Liver (tissue), 9 donors: ENCODE results near the gene DIDO1. TPM values are rescaled to one million over a fixed set of nuclear protein-coding genes. Genes with fewer than 3 reads are reported as not detected.

Experiments used
- DNase-seq: peaks from one replicate; pipeline ENCODE4 v3.0.0-alpha.2; 2017; ENCODE audit warnings: low spot score
- H3K27ac ChIP-seq, 2 donors: one replicate each; pipeline ENCODE4 v1.7.0; 2013; ENCODE audit warnings: inconsistent platforms in 2 of 2, low read length in 2 of 2, control low read depth in 1 of 2, low read depth in 1 of 2, mild to moderate bottlenecking in 1 of 2
- H3K27me3 ChIP-seq, 4 donors: one replicate each; pipeline versions ENCODE4 v1.6.1 to v1.7.0; 2013; ENCODE audit warnings: low read length in 3 of 4, inconsistent platforms in 1 of 4, mild to moderate bottlenecking in 1 of 4, moderate library complexity in 1 of 4; ENCODE audit not compliant: control insufficient read depth in 4 of 4, insufficient read depth in 4 of 4
- H3K36me3 ChIP-seq, 4 donors: one replicate each; pipeline versions ENCODE4 v1.6.1 to v1.7.0; 2013; ENCODE audit warnings: low read length in 3 of 4, mild to moderate bottlenecking in 3 of 4, low read depth in 1 of 4, moderate library complexity in 1 of 4; ENCODE audit not compliant: control insufficient read depth in 4 of 4, insufficient read depth in 3 of 4
- H3K4me1 ChIP-seq, 4 donors: one replicate each; pipeline versions ENCODE4 v1.6.1 to v1.7.0; 2013; ENCODE audit warnings: low read length in 3 of 4, mild to moderate bottlenecking in 3 of 4, moderate library complexity in 1 of 4; ENCODE audit not compliant: control insufficient read depth in 4 of 4, insufficient read depth in 4 of 4
- H3K4me3 ChIP-seq, 3 donors: one replicate each; pipeline versions ENCODE4 v1.6.1 to v1.7.0; 2013; ENCODE audit warnings: low read length in 3 of 3, control low read depth in 1 of 3, low read depth in 1 of 3, mild to moderate bottlenecking in 1 of 3
- H3K9ac ChIP-seq, 2 donors: one replicate each; pipeline ENCODE4 v1.7.0; 2013; ENCODE audit warnings: low read length in 2 of 2, mild to moderate bottlenecking in 2 of 2, moderate library complexity in 2 of 2, control low read depth in 1 of 2, low read depth in 1 of 2
- H3K9me3 ChIP-seq, 4 donors: one replicate each; pipeline versions ENCODE4 v1.6.1 to v1.7.0; 2013; ENCODE audit warnings: low read length in 3 of 4; ENCODE audit not compliant: control insufficient read depth in 4 of 4
- CTCF ChIP-seq: fragments of 150-350 bp; IDR thresholded peaks from 2 replicates; pipeline ENCODE4 v1.5.1; 2017; ENCODE audit warnings: improper control_type of control experiment, low read depth, low read length; ENCODE audit not compliant: missing input control
- GABPA ChIP-seq, 2 donors: IDR thresholded peaks in 1 of 2; conservative IDR thresholded peaks in 1 of 2; 2 replicates each; pipeline ENCODE4 v1.6.1; 2016; ENCODE audit warnings: antibody characterized with exemption in 2 of 2, mild to moderate bottlenecking in 1 of 2, moderate library complexity in 1 of 2
- HNF4G ChIP-seq: IDR thresholded peaks from 2 replicates; pipeline ENCODE4 v1.6.1; 2016; ENCODE audit warnings: antibody characterized with exemption
- RAD21 ChIP-seq, 2 donors: IDR thresholded peaks; 2 replicates each; pipeline ENCODE4 v1.6.1; 2016; ENCODE audit warnings: antibody characterized with exemption in 2 of 2, mild to moderate bottlenecking in 2 of 2
- TAF1 ChIP-seq: conservative IDR thresholded peaks from 2 replicates; pipeline ENCODE4 v1.6.1; 2016; ENCODE audit warnings: antibody characterized with exemption, mild to moderate bottlenecking
- YY1 ChIP-seq: IDR thresholded peaks from 2 replicates; pipeline ENCODE4 v1.6.1; 2016; ENCODE audit warnings: antibody characterized with exemption, mild to moderate bottlenecking
- WGBS: extraction: QIAGEN DNeasy Blood & Tissue Kit; methylation state at CpG from one replicate; pipeline ENCODE4 v1.1.7; 2013; 5-methylcytosine and 5-hydroxymethylcytosine counted together
- polyA plus RNA-seq, 2 donors: library from polyadenylated mRNA; stranded (reverse) in 1 of 2; unstranded in 1 of 2; fragments of 200-250 nt in 1 of 2; fragments of >200 nt in 1 of 2; fragmentation: Nextera tagmentation in 1 of 2; extraction: Ambion mirVana in 1 of 2; gene quantifications; one replicate each; pipeline versions ENCODE4 v1.2.1 to v1.2.3, GENCODE V29; 2013 to 2015
- total RNA-seq, 2 donors: library from RNA; depleted of rRNA; stranded (reverse); fragments of >200 nt; gene quantifications; one replicate each; pipeline ENCODE4 v1.2.3, GENCODE V29; 2014
- TF ChIP-seq, protein P1 (sequence below): IDR thresholded peaks from 2 replicates; pipeline ENCODE4 v1.6.1; 2016; ENCODE audit warnings: antibody characterized with exemption, mild to moderate bottlenecking
- TF ChIP-seq, protein P2 (sequence below): IDR thresholded peaks from 2 replicates; pipeline ENCODE4 v1.6.1; 2016; ENCODE audit warnings: antibody characterized with exemption
- TF ChIP-seq, protein P3 (sequence below): IDR thresholded peaks from 2 replicates; pipeline ENCODE4 v1.6.1; 2016; ENCODE audit warnings: antibody characterized with exemption
- donor health status: healthy.
- donor health status: healthy.
- donor health status: healthy.
- donor health status: healthy.
- donor health status: healthy.

The DIDO1 gene
- total and polyA plus RNA-seq, 4 donors, result 10.1 to 43.1 (median 17.4) TPM

DNA sequence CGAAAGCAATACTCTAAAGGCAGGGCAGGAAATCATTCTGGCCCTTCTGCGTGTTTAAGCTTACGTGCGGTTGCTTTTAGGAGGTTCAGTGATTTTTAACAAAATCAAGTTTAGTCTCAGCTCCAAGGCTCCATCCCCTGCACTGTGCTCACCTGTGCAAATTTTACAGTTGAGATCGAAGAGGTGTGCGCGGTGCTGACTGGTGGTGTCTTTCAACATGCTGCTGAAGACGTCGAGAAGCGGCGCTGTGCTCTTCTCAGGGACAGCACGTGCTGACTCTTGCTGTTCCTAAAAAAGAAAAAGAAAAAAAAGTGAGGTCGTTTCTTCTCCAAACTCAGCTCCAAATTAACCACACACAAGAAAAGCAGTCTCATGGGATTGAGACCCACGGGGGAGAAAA lies 32.0 kb downstream of the DIDO1 start (continued):
- TF ChIP-seq, protein P1, sequence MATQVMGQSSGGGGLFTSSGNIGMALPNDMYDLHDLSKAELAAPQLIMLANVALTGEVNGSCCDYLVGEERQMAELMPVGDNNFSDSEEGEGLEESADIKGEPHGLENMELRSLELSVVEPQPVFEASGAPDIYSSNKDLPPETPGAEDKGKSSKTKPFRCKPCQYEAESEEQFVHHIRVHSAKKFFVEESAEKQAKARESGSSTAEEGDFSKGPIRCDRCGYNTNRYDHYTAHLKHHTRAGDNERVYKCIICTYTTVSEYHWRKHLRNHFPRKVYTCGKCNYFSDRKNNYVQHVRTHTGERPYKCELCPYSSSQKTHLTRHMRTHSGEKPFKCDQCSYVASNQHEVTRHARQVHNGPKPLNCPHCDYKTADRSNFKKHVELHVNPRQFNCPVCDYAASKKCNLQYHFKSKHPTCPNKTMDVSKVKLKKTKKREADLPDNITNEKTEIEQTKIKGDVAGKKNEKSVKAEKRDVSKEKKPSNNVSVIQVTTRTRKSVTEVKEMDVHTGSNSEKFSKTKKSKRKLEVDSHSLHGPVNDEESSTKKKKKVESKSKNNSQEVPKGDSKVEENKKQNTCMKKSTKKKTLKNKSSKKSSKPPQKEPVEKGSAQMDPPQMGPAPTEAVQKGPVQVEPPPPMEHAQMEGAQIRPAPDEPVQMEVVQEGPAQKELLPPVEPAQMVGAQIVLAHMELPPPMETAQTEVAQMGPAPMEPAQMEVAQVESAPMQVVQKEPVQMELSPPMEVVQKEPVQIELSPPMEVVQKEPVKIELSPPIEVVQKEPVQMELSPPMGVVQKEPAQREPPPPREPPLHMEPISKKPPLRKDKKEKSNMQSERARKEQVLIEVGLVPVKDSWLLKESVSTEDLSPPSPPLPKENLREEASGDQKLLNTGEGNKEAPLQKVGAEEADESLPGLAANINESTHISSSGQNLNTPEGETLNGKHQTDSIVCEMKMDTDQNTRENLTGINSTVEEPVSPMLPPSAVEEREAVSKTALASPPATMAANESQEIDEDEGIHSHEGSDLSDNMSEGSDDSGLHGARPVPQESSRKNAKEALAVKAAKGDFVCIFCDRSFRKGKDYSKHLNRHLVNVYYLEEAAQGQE, result no peak

DNA sequence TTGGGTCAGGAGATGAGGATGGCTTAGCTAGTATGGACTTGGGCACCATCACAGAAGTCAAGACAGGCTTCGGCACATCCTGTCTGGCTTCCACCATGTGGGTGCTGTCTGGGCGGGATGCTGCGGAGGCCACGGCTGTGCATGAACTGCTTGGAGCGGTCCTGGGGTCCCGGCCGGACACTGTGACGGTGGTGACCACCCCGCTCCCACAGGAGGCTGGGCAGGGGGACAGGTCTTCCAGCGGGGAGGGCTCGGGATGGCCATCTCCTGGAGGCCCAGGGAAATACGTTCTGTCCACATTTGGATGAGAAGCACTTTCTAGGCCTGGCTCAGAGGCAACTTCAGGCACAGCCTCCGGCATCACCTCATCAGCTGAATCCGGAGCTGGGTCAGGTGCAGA lies 32.6 kb downstream of the DIDO1 start:
- no peak for DNase-seq
- H3K4me1 ChIP-seq, result peaks cover 0 to 8% (median 6%) of the 10 kb centered on the region in 4 donors
- no peak overlapping the region for H3K27ac ChIP-seq
- no peak overlapping the region for H3K4me3 ChIP-seq
- H3K9me3 ChIP-seq, result no peaks in the 10 kb centered on the region
- H3K36me3 ChIP-seq, result peaks cover 11 to 70% (median 51%) of the 10 kb centered on the region in 4 donors
- no peaks in the 10 kb centered on the region for H3K27me3 ChIP-seq
- WGBS, result 96% methylated on average over 14 of the region's 14 CpGs
- no peak overlapping the region for H3K9ac ChIP-seq
- no peak for TF ChIP-seq TAF1
- TF ChIP-seq, protein P2, sequence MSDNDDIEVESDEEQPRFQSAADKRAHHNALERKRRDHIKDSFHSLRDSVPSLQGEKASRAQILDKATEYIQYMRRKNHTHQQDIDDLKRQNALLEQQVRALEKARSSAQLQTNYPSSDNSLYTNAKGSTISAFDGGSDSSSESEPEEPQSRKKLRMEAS, result no peak
- TF ChIP-seq, protein P3, sequence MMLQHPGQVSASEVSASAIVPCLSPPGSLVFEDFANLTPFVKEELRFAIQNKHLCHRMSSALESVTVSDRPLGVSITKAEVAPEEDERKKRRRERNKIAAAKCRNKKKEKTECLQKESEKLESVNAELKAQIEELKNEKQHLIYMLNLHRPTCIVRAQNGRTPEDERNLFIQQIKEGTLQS, result no peak
- TF ChIP-seq CTCF, result no peak

GRCh38 chr20:62892348-62893304 lies 33.7 kb downstream of the DIDO1 start:
- H3K36me3 ChIP-seq, result peaks cover 14 to 73% (median 52%) of the 10 kb centered on the region in 4 donors
- 89% methylated on average over 25 of the region's 25 CpGs for WGBS
- DNase-seq, result no peak

More at GRCh38 chr20:62892348-62893304, 33.7 kb downstream of the DIDO1 start:
- H3K4me1 ChIP-seq, result peaks cover 2 to 18% (median 15%) of the 10 kb centered on the region in 4 donors
- H3K9ac ChIP-seq, result no peak overlapping the region
- no peak overlapping the region for H3K27ac ChIP-seq
- H3K9me3 ChIP-seq, result no peaks in the 10 kb centered on the region
- no peaks in the 10 kb centered on the region for H3K27me3 ChIP-seq
- TF ChIP-seq, protein P2, result no peak
- TF ChIP-seq HNF4G (no peak), GABPA (IDR thresholded peaks at IDR 0.05 in 1 of 2, conservative IDR thresholded peaks at IDR 0.05 in 1 of 2) (no peak), YY1 (no peak), RAD21 (IDR thresholded peaks at IDR 0.05) (no peak)
- H3K4me3 ChIP-seq, result no peak overlapping the region
